IPS DF 6.9 (cell line): ENCODE measurements around the gene FXR2.

Experiments
- DNase-seq: peaks from one replicate; pipeline ENCODE4 v3.0.0-alpha.2; 2013; ENCODE audit warnings: low read depth, low spot score
- H3K27ac ChIP-seq: one replicate; pipeline ENCODE4 v1.5.1; 2013; ENCODE audit warnings: low read length, control low read depth
- H3K27me3 ChIP-seq: 2 replicates; pipeline ENCODE4 v1.6.1; 2013; ENCODE audit warnings: mild to moderate bottlenecking, low read length; ENCODE audit not compliant: control insufficient read depth, insufficient read depth
- H3K36me3 ChIP-seq: 2 replicates; pipeline ENCODE4 v1.6.1; 2013; ENCODE audit warnings: low read length; ENCODE audit not compliant: control insufficient read depth, insufficient read depth
- H3K4me1 ChIP-seq: 2 replicates; pipeline ENCODE4 v1.6.1; 2013; ENCODE audit warnings: low read length; ENCODE audit not compliant: control insufficient read depth, insufficient read depth
- H3K4me3 ChIP-seq: 2 replicates; pipeline ENCODE4 v1.5.1; 2013; ENCODE audit warnings: mild to moderate bottlenecking, low read length
- H3K9me3 ChIP-seq: 2 replicates; pipeline ENCODE4 v1.6.1; 2013; ENCODE audit warnings: low read length, inconsistent platforms; ENCODE audit not compliant: control insufficient read depth, insufficient read depth
- WGBS: extraction: QIAGEN DNeasy Blood & Tissue Kit; methylation state at CpG from one replicate; pipeline ENCODE4 v1.1.7; 2013; ENCODE audit warnings: mixed read lengths, missing lambda C conversion rate; ENCODE audit not compliant: insufficient read length, insufficient coverage; 5-methylcytosine and 5-hydroxymethylcytosine counted together

FXR2 gene

GRCh38 chr17:7614425-7615264 lies at the start of gene FXR2:
Gene FXR2, minus strand, starts transcription at chr17:7614897. Its CDS starts 365 bp downstream, at chr17:7614532.
- Histone ChIP-seq H3K4me1 (peaks cover 2% of the 10 kb centered on the region; the same call in 1 of the 2 replicates), H3K9me3 (no peaks in the 10 kb centered on the region), H3K27ac (no peak within 1 kb of the TSS), H3K27me3 (no peaks in the 10 kb centered on the region), H3K4me3 (peak within 1 kb of the TSS; percentile 74), H3K36me3 (no peaks in the 10 kb centered on the region)
- peak; percentile 98 for DNase-seq
- WGBS: no CpG with 5 or more reads among the region's 93 CpGs

- Histone ChIP-seq H3K36me3 (no peaks in the 10 kb centered on the region), H3K27ac (no peak overlapping the region), H3K4me3 (peak overlapping the region; percentile 18; the same call in 1 of the 2 replicates), H3K27me3 (no peaks in the 10 kb centered on the region; the same call in 1 of the 2 replicates), H3K9me3 (no peaks in the 10 kb centered on the region), H3K4me1 (peaks cover 6% of the 10 kb centered on the region; the same call in 1 of the 2 replicates)
- peak; percentile 90 for DNase-seq
- WGBS: no CpG with 5 or more reads among the region's 10 CpGs
These were observed 42.4 kb upstream of the FXR2 start for GRCh38 chr17:7656958-7657609.

- H3K27ac ChIP-seq: no peak overlapping the region
- H3K36me3 ChIP-seq: no peaks in the 10 kb centered on the region
- no peaks in the 10 kb centered on the region; the same call in 1 of the 2 replicates for H3K27me3 ChIP-seq
- no peaks in the 10 kb centered on the region for H3K9me3 ChIP-seq
- no peak overlapping the region for H3K4me3 ChIP-seq
- peaks cover 6% of the 10 kb centered on the region; the same call in 1 of the 2 replicates for H3K4me1 ChIP-seq
- WGBS: no CpG with 5 or more reads among the region's 17 CpGs
- no peak for DNase-seq
These were observed 40.8 kb upstream of the FXR2 start for GRCh38 chr17:7655541-7655840.

GRCh38 chr17:7654832-7655540 lies 40.3 kb upstream of the FXR2 start:
- no peaks in the 10 kb centered on the region; the same call in 1 of the 2 replicates for H3K27me3 ChIP-seq
- no peaks in the 10 kb centered on the region for H3K36me3 ChIP-seq

GRCh38 chr17:7652388-7653356 lies 38.0 kb upstream of the FXR2 start:
- Histone ChIP-seq H3K27me3 (no peaks in the 10 kb centered on the region; the same call in 1 of the 2 replicates), H3K4me1 (peaks cover 5% of the 10 kb centered on the region), H3K9me3 (no peaks in the 10 kb centered on the region), H3K27ac (no peak overlapping the region), H3K4me3 (no peak overlapping the region), H3K36me3 (no peaks in the 10 kb centered on the region)
- no peak for DNase-seq
- WGBS: no CpG with 5 or more reads among the region's 12 CpGs

More at GRCh38 chr17:7654832-7655540, 40.3 kb upstream of the FXR2 start:
- Histone ChIP-seq H3K27ac (no peak overlapping the region), H3K4me3 (no peak overlapping the region), H3K9me3 (no peaks in the 10 kb centered on the region), H3K4me1 (peaks cover 6% of the 10 kb centered on the region)
- DNase-seq: no peak
- no CpG with 5 or more reads among the region's 16 CpGs for WGBS

DNA sequence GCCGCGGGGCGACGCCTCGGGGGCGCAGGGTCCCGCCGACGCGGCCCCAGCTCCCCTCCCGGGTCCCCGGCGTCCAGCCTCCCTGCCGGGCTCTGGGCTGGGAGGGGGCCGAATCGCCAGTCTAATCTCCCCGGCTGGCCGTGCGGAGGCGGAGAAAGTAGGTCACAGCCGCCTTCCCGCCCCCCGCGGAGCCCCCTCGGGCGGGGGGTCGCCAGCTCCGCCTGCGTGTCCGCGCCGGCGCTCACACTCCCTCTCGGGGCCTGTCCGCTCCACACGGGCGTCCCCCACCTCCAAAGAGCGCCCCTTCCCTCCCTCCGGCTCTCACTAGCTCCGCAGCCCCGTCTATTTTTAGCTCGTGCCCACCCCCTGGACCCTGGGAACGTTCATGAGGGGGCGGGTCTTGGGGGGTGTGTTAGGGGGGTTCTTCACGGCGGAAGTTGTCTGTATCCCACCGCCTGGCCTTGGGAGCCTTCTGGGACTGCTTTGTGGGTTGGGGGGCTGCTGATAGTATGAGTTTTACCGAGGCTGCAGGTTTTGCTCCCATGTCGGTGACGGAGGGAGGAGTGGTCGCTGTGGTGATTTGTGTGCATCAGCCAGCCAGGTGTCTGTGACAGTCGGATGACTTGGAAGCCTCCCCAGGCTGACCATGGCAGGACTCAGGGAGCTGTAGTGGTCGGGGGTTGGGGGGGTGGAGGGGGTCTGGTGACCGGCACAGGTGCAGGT lies 37.1 kb upstream of the FXR2 start:
- Histone ChIP-seq H3K27ac (no peak overlapping the region), H3K36me3 (no peaks in the 10 kb centered on the region), H3K4me3 (peak overlapping the region; percentile 20; the same call in 1 of the 2 replicates), H3K27me3 (no peaks in the 10 kb centered on the region; the same call in 1 of the 2 replicates), H3K4me1 (peaks cover 5% of the 10 kb centered on the region), H3K9me3 (no peaks in the 10 kb centered on the region)
- WGBS: no CpG with 5 or more reads among the region's 54 CpGs
- no peak for DNase-seq

DNA sequence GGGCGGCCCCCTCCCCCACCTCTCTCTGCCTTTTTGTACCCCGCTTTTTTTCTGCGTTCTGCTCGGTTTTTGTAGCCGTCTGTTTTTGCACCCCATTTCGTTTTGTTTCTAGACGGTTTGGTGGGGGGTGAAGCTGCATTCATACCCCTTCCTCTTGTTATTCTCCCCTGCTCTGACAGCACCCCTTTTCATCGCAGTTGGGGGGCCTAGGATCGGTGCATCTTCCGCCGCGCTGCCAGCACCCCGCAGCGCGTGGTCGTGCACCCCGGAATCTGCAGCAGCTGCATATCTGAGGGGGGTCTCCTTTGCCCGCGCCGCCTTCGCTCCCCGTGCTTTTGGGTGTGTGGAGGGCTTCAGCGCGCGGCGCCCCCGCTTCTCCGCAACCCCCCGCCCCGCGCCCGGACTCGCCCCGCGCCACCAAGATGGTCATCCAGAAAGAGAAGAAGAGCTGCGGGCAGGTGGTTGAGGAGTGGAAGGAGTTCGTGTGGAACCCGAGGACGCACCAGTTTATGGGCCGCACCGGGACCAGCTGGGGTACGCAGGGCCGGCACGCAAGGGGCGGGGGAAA lies 36.5 kb upstream of the FXR2 start:
- DNase-seq: no peak
- Histone ChIP-seq H3K36me3 (no peaks in the 10 kb centered on the region), H3K9me3 (no peaks in the 10 kb centered on the region), H3K4me1 (peaks cover under 1% of the 10 kb centered on the region), H3K27ac (no peak overlapping the region), H3K27me3 (no peaks in the 10 kb centered on the region; the same call in 1 of the 2 replicates), H3K4me3 (peak overlapping the region; percentile 20; the same call in 1 of the 2 replicates)
- WGBS: no CpG with 5 or more reads among the region's 45 CpGs

DNA sequence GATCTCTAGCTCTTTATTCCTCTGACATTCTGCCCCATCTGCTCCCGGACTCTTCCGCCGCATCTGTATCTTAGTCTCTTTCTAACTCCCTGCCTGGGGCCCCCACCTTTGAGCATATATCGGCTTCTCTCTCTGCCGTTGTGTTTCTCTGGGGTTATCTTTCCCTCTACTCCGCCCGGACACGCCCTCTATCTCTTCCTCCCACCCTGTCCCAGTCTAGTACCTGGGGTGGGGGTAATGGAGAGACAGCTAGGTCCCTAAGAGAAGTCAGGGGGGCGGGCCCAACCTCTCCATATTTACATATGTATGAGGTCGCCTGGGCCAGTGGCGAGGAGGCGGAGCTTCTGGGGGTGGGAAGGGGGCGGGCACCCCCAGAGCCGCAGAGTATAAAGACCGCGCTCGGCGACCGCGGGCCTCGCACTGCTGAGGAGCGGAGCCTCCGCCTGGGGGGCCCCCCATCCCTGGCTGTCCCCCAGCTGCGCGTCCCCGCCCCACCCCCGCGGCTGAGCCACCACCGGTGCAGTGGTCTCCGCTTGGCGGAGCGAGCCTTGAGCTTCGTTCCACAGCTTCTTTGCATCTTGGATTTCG lies 35.9 kb upstream of the FXR2 start, which contains the start of gene ATP1B2:
Gene ATP1B2, plus strand, starts transcription at position 418 of the 588 bp plus-strand sequence. CDS start 593 bp downstream, outside the sequence.
- Histone ChIP-seq H3K27ac (no peak within 1 kb of the TSS), H3K36me3 (no peaks in the 10 kb centered on the region), H3K4me1 (no peaks in the 10 kb centered on the region; the same call in 1 of the 2 replicates), H3K4me3 (peak within 1 kb of the TSS; percentile 20; the same call in 1 of the 2 replicates), H3K27me3 (no peaks in the 10 kb centered on the region; the same call in 1 of the 2 replicates), H3K9me3 (no peaks in the 10 kb centered on the region)
- peak; percentile 83 for DNase-seq
- no CpG with 5 or more reads among the region's 34 CpGs for WGBS
